Renal cortex interstitium (tissue), 11 donors: ENCODE measurements around the gene DRG2. TPM values are rescaled to one million over a fixed set of nuclear protein-coding genes. Genes with fewer than 3 reads are reported as not detected.

Experiments used
- DNase-seq, 11 donors: peaks; one replicate each; pipeline ENCODE4 v3.0.0-alpha.2; 2013; ENCODE audit warnings: low read depth in 9 of 11, low spot score in 4 of 11; ENCODE audit errors: extremely low read depth in 1 of 11
- polyA plus RNA-seq, 3 donors: library from polyadenylated mRNA; unstranded; fragments of 120-200 nt; gene quantifications; one replicate each; pipeline ENCODE4 v1.2.1, GENCODE V29; 2013; ENCODE audit not compliant: insufficient read length in 3 of 3

DRG2 gene
- polyA plus RNA-seq, 3 donors = 31.9 to 40.5 (median 40.1) TPM

DNA sequence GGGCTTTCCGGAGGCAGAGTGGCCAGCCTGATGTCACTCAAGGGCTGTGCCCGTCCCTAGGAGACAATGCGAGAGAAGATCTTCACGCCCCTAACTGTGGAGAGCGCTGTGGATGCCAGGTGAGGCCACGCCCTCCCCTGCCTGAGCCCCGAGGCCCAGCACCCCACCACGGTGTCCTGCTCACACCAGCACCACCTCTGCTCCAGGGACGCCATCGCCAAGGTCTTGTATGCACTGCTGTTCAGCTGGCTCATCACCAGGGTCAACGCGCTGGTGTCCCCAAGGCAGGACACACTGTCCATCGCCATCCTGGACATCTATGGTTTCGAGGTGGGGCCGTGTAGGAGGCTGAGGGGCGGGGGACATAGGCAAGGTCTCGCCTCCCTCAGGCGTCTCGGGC is 48.6 kb downstream of the DRG2 start:
- no peak for DNase-seq

GRCh38 chr17:18138065-18138749 is 50.5 kb downstream of the DRG2 start:
- DNase-seq = no peak

DNA sequence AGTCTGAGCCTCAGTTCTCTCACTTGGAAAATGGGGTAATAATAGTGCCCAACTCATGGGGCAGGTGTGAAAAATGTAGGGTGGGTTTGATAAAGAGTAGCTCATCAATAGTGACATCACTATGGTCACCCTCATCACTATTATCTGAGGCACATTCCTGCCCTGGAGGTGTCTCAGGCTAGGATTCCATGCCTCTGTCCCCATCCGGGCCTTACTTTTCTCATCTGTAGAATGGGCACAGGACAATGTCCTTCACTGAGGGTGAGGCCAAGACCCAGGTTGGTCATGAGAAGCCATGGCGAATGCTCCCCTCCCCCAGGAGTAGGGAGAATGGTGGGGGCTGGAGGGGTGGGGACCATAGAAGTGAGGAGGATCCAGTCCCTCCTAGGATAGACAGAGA is 51.3 kb downstream of the DRG2 start:
- DNase-seq = no peak

DNA sequence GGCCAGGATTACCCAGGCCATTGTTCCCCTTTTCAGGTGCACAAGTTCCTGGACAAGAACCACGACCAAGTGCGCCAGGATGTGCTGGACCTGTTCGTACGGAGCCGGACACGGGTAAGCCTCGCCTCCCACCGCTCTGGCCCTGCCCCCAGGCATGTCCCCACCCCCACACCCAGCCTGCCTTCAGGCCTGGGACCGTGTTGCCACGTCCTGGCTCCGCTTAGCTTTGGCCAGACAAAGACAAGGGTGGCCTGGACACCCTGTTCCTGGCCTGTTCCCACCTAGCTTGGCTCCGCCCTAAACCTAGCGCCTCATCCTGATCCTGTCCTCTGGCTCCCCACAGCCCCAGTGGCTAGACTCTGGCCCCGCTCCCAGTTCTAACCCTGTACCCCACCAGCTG is 51.8 kb downstream of the DRG2 start:
- no peak for DNase-seq

DNA sequence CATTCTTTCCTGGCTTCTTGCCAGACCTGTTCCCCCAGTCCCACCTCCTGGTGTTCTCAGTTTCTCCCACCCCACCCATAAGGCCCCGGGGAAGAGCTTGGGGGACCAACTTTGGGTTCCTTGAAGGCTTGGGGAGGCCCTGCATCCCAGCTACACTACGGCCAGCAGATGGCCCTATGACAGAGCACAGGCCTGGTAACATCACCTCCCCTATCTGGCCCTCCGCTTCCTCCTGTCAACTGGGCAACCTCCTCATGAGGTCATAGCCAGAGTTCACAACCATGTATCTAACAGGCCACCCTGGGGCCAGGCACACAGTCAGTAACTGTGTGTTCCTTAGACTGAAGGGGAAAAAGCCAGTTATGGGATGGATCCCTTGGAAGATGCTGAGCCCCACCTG is 52.2 kb downstream of the DRG2 start:
- no peak for DNase-seq

- no peak for DNase-seq
Measured at GRCh38 chr17:18140648-18141047, 52.9 kb downstream of the DRG2 start.

- peak in 4 of 11 donors; percentile 29 to 68 (median 53) for DNase-seq
Measured at GRCh38 chr17:18141210-18141803, 53.6 kb downstream of the DRG2 start.

DNA sequence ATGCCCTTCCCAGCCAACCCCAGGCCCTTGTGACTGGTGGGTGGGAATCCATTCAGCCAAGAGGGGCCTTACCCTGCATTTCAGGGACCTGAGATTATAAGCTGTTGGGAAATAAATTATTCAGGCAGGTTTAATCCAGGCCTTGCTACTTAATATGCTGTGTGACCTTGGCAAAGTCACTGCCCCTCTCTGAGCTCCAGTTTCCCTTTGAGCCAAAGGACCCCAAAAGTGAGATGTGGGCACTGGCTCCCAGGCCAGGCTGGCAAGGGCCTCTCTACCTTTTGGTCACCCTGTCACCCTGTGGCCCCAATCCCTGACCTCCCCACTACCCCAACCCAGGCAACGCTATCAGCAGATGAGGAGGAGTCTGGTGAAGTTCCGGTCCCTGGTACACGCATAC is 54.7 kb downstream of the DRG2 start:
- DNase-seq = no peak

GRCh38 chr17:18143044-18143936 is 55.5 kb downstream of the DRG2 start:
- DNase-seq = no peak

DNA sequence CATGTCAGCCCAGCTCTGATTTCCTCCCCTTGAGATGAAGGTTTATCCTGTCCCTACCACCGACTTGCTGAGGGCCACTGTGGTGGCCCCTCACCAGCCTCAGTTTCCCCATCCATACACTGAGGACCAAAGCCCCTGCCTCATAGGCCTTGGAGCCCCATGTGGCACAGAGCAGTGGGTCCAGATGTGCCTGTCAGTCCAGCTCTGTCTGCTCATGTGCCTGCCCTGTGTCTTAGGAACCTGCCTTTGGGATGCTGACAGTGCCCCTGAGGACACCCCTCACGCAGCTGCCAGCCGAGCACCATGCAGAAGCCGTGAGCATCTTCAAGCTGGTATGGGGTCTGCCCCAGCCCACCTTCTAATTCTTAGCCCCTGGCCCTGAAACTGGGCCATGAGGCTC is 56.5 kb downstream of the DRG2 start:
- no peak for DNase-seq

DNA sequence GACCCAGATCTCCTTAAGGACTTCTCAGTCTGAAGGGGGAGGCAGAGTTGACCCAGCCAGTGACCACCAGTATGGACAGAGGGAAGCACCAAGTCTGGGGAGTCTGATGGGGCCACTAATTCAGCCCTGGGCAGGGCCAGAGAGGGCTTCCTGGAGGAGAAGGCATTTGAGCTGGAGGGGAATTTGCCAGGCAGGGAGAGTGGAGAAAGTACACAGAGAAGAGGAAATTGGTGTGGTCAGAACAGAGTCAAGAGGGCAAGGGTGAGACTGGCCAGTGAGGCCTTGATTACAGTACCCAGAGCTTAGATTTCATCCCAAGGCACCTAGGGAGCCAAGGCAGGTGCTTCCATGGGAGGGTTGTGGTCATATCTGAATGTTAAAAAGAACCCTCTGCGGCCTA is 57.1 kb downstream of the DRG2 start:
- no peak for DNase-seq

DNA sequence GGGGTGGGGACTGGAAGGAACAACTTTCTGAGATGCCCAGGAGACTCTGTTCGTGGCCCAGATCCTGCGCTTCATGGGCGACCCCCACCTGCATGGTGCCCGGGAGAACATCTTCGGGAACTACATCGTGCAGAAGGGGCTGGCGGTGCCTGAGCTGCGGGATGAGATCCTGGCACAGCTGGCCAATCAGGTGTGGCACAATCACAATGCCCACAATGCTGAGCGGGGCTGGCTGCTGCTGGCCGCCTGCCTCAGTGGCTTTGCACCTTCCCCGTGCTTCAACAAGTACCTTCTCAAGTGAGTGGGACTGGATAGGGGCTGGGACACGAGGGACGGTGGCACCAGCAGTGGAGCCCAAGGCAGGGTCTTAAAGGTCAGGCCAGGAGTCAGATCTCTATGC is 58.1 kb downstream of the DRG2 start:
- no peak for DNase-seq

- DNase-seq = no peak
Measured at GRCh38 chr17:18146259-18146658, 58.5 kb downstream of the DRG2 start.

- DNase-seq = no peak
Measured at GRCh38 chr17:18146980-18147379, 59.2 kb downstream of the DRG2 start.

DNA sequence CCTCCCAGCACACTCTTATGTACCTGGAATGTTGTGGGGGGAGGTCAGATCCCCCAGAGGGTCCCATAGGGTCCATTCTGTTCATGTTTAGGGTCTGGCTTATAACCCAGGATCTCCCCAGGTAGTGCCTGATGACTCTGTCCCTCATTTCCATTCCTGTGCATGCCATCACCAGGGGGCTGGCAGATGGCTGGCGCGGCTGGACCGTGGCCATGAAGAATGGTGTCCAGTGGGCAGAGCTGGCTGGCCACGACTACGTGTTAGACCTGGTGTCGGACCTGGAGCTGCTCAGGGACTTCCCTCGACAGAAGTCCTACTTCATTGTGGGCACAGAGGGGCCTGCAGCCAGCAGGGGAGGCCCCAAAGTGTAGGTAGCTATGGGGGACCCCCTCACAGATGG is 60.8 kb downstream of the DRG2 start:
- no peak for DNase-seq

- no peak for DNase-seq
Measured at GRCh38 chr17:18151290-18151689, 63.5 kb downstream of the DRG2 start.

GRCh38 chr17:18155179-18155578 is 67.4 kb downstream of the DRG2 start:
- no peak for DNase-seq

DNA sequence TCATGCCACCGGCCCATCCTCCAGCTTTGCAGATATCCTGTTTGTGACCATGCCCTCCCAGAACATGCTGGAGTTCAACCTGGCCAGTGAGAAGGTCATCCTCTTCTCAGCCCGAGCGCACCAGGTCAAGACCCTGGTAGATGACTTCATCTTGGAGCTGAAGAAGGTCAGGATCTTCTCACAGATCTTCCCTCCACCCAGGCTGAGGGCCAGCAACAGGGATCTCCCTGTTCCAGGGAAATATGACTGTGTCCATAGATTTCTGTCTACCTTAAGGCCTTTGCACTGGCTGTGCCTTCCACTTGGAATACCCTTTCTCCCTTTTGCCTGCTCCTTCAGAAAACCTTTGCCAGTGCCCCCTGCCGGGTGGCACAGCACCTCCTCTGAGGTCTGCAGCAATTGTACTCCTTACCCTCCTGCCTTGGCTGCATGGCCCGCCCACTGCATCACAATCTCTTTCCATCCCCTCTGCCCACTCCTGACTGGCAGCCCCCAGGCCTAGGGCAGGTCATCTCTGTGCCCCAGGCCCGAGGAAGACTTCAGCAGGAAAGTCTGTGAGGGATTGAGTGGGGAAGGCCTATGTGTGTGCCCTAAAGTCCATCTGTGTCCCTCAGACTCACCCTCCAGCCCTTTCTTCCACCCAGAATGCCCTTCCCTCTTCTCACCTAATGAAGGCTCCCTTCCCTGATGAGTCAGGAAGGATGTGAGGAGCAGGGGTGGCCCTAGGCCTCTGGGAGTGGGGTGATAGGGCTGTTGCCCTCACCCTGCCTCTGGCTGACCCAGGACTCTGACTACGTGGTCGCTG is 68.6 kb downstream of the DRG2 start:
- no peak for DNase-seq

GRCh38 chr17:18156976-18157280 is 69.2 kb downstream of the DRG2 start:
- no peak for DNase-seq
